CD4-positive, alpha-beta memory T cell (primary cell): ENCODE measurements around the gene EEPD1. TPM values are rescaled to one million over a fixed set of nuclear protein-coding genes. Genes with fewer than 3 reads are reported as not detected.

ENCODE experiments used
- CTCF ChIA-PET: fragments of 350-600 bp; sonication (Branson Sonifier 250); formaldehyde crosslinking; loops from one replicate; lab custom pipeline; 2021; ENCODE audit warnings: inconsistent platforms; ENCODE audit not compliant: partially characterized antibody; lab: Charles Lee
- POLR2A ChIA-PET: fragments of 350-600 bp; sonication (Branson Sonifier 250); formaldehyde crosslinking; loops from one replicate; lab custom pipeline; 2021; ENCODE audit not compliant: partially characterized antibody; lab: Charles Lee
- DNase-seq, 5 donors: peaks; one replicate each; pipeline versions ENCODE4 v3.0.0 to v3.0.0-alpha.2; 2020 to 2022; ENCODE audit warnings: mixed read lengths in 1 of 5
- H3K27ac ChIP-seq: one replicate; pipeline ENCODE4 v1.7.0; 2013; ENCODE audit warnings: low read depth, low read length
- H3K27me3 ChIP-seq: 2 replicates; pipeline ENCODE4 v1.7.0; 2013; ENCODE audit warnings: mild to moderate bottlenecking, low read length, moderate library complexity; ENCODE audit not compliant: insufficient read depth
- H3K36me3 ChIP-seq: 2 replicates; pipeline ENCODE4 v1.7.0; 2013; ENCODE audit warnings: mild to moderate bottlenecking, low read length, moderate library complexity; ENCODE audit not compliant: insufficient read depth
- H3K4me1 ChIP-seq: 2 replicates; pipeline ENCODE4 v1.7.0; 2013; ENCODE audit warnings: mild to moderate bottlenecking, low read length, moderate library complexity; ENCODE audit not compliant: insufficient read depth
- H3K4me3 ChIP-seq, 2 donors: one replicate each; pipeline ENCODE4 v1.7.0; 2013; ENCODE audit warnings: low read length in 2 of 2, mild to moderate bottlenecking in 1 of 2
- H3K9me3 ChIP-seq, 2 donors: one replicate each; pipeline ENCODE4 v1.7.0; 2013; ENCODE audit warnings: low read length in 2 of 2, control low read depth in 1 of 2; ENCODE audit not compliant: control insufficient read depth in 1 of 2
- H3K27ac Mint-ChIP-seq, 7 donors: one replicate each; pipeline ENCODE4 v1.8.0; 2020 to 2021; ENCODE audit warnings: mixed read lengths in 7 of 7, mild to moderate bottlenecking in 6 of 7, inconsistent platforms in 3 of 7, moderate library complexity in 3 of 7
- H3K27me3 Mint-ChIP-seq, 2 donors: one replicate each; pipeline ENCODE4 v1.8.0; 2020 to 2021; ENCODE audit warnings: mixed read lengths in 2 of 2
- H3K36me3 Mint-ChIP-seq, 2 donors: one replicate each; pipeline ENCODE4 v1.8.0; 2020 to 2021; ENCODE audit warnings: mixed read lengths in 2 of 2, inconsistent platforms in 1 of 2, mild to moderate bottlenecking in 1 of 2
- H3K4me1 Mint-ChIP-seq, 4 donors: one replicate each; pipeline ENCODE4 v1.8.0; 2020 to 2021; ENCODE audit warnings: mixed read lengths in 4 of 4, mild to moderate bottlenecking in 1 of 4
- H3K4me3 Mint-ChIP-seq, 8 donors: one replicate each; pipeline ENCODE4 v1.8.0; 2020 to 2021; ENCODE audit warnings: mixed read lengths in 8 of 8, mild to moderate bottlenecking in 7 of 8, moderate library complexity in 6 of 8, inconsistent platforms in 3 of 8
- H3K9me3 Mint-ChIP-seq, 8 donors: one replicate each; pipeline ENCODE4 v1.8.0; 2020 to 2021; ENCODE audit warnings: mixed read lengths in 8 of 8, mild to moderate bottlenecking in 5 of 8, inconsistent platforms in 3 of 8, moderate library complexity in 1 of 8
- intact Hi-C: fragments of 100-400 bp; cut with micrococcal nuclease; formaldehyde crosslinking; loops from one replicate; pipeline ENCODE4 v1.15.1; 2023
- polyA plus RNA-seq, 2 donors: library from polyadenylated mRNA; unstranded; fragments of 300-500 nt; fragmentation: Illumina TruSeq; gene quantifications; one replicate each; pipeline ENCODE4 v1.2.3, GENCODE V29; 2021
- total RNA-seq, 2 experiments: library from RNA; stranded (reverse); gene quantifications; one replicate each; pipeline ENCODE4 v1.2.3, GENCODE V29; 2021

Gene EEPD1
- total and polyA plus RNA-seq, 4 experiments from 2014 or later: 6.3 to 63.0 (median 25.2) TPM

GRCh38 chr7:36112969-36113368, 40.1 kb upstream of the EEPD1 start:
- ChIA-PET POLR2A (no interaction called here), CTCF (no interaction called here)
- DNase-seq: no peak

GRCh38 chr7:36114355-36114754, 38.7 kb upstream of the EEPD1 start:
- intact Hi-C loops: no loop called here
- H3K27me3 Mint-ChIP-seq: no peaks in the 10 kb centered on the region
- H3K36me3 Mint-ChIP-seq: no peaks in the 10 kb centered on the region
- ChIA-PET CTCF (interaction anchor here (2.0 to 2.2 kb wide), 2 partner anchors 11 to 174 kb away, joined by 9 to 10 read pairs; no protein-coding TSS in a partner anchor), POLR2A (interaction anchor here (1.5 kb wide), 1 partner anchor 16 kb away, joined by 3 read pairs; no protein-coding TSS in a partner anchor)
- no peak overlapping the region for H3K4me3 Mint-ChIP-seq
- peaks cover 33 to 45% (median 38%) of the 10 kb centered on the region in 4 donors for H3K4me1 Mint-ChIP-seq
- no peak overlapping the region for H3K27ac ChIP-seq
- H3K4me1 ChIP-seq: peaks cover 40% of the 10 kb centered on the region
- H3K27me3 ChIP-seq: no peaks in the 10 kb centered on the region
- H3K36me3 ChIP-seq: no peaks in the 10 kb centered on the region
- DNase-seq: no peak
- no peaks in the 10 kb centered on the region for H3K9me3 ChIP-seq
- H3K27ac Mint-ChIP-seq: no peak overlapping the region
- H3K4me3 ChIP-seq: no peak overlapping the region
- H3K9me3 Mint-ChIP-seq: peaks cover 0 to 3% (median 0%) of the 10 kb centered on the region in 8 donors

More at GRCh38 chr7:36112969-36113368, 40.1 kb upstream of the EEPD1 start:
- H3K27ac ChIP-seq: no peak overlapping the region
- Mint-ChIP-seq H3K27me3 (no peaks in the 10 kb centered on the region), H3K4me1 (peaks cover 27 to 36% (median 32%) of the 10 kb centered on the region in 4 donors), H3K27ac (peak overlapping the region in 1 of 7 donors; percentile 3), H3K9me3 (no peaks in the 10 kb centered on the region), H3K36me3 (no peaks in the 10 kb centered on the region), H3K4me3 (no peak overlapping the region)
- no peak overlapping the region for H3K4me3 ChIP-seq
- H3K27me3 ChIP-seq: no peaks in the 10 kb centered on the region
- peaks cover 34% of the 10 kb centered on the region for H3K4me1 ChIP-seq
- H3K36me3 ChIP-seq: no peaks in the 10 kb centered on the region
- intact Hi-C loops: no loop called here
- no peaks in the 10 kb centered on the region for H3K9me3 ChIP-seq

- ChIA-PET POLR2A (interaction anchor here (0.8 to 1.5 kb wide), 6 partner anchors 11 to 171 kb away, joined by 3 to 12 read pairs (median 4); no protein-coding TSS in a partner anchor), CTCF (interaction anchor here (0.7 to 2.2 kb wide), 5 partner anchors 10 to 172 kb away, joined by 3 to 10 read pairs (median 4); no protein-coding TSS in a partner anchor)
- no peaks in the 10 kb centered on the region for H3K9me3 ChIP-seq
- peaks cover 49% of the 10 kb centered on the region for H3K4me1 ChIP-seq
- no peaks in the 10 kb centered on the region for H3K27me3 ChIP-seq
- Mint-ChIP-seq H3K36me3 (no peaks in the 10 kb centered on the region), H3K27me3 (no peaks in the 10 kb centered on the region), H3K27ac (peak overlapping the region; percentile 28 to 95 (median 90)), H3K4me3 (peak overlapping the region in 7 of 8 donors; percentile 53 to 85 (median 73)), H3K9me3 (peaks cover 0 to 5% (median 0%) of the 10 kb centered on the region in 8 donors), H3K4me1 (peaks cover 37 to 53% (median 44%) of the 10 kb centered on the region in 4 donors)
- peak overlapping the region; percentile 17 for H3K27ac ChIP-seq
- H3K4me3 ChIP-seq: no peak overlapping the region
- H3K36me3 ChIP-seq: no peaks in the 10 kb centered on the region
- intact Hi-C loops: no loop called here
- peak in 1 of 5 donors; percentile 59 for DNase-seq
Measured at GRCh38 chr7:36115448-36116321, 37.4 kb upstream of the EEPD1 start.

- Histone ChIP-seq H3K36me3 (no peaks in the 10 kb centered on the region), H3K4me3 (peak overlapping the region in 1 of 2 donors; percentile 3), H3K9me3 (no peaks in the 10 kb centered on the region), H3K27ac (peak overlapping the region; percentile 17), H3K27me3 (no peaks in the 10 kb centered on the region), H3K4me1 (peaks cover 51% of the 10 kb centered on the region)
- peak overlapping the region; percentile 28 to 95 (median 90) for H3K27ac Mint-ChIP-seq
- peaks cover 2 to 13% (median 7%) of the 10 kb centered on the region in 8 donors for H3K9me3 Mint-ChIP-seq
- H3K27me3 Mint-ChIP-seq: no peaks in the 10 kb centered on the region
- H3K4me3 Mint-ChIP-seq: peak overlapping the region in 7 of 8 donors; percentile 47 to 85 (median 73)
- DNase-seq: peak in 3 of 5 donors; percentile 19 to 31 (median 24)
- H3K4me1 Mint-ChIP-seq: peaks cover 39 to 58% (median 48%) of the 10 kb centered on the region in 4 donors
- peaks cover 0 to 3% of the 10 kb centered on the region in 2 donors for H3K36me3 Mint-ChIP-seq
- intact Hi-C loops: no loop called here
- CTCF ChIA-PET: interaction anchor here (0.7 to 2.2 kb wide), 7 partner anchors 9 to 172 kb away, joined by 3 to 10 read pairs (median 6); no protein-coding TSS in a partner anchor
- POLR2A ChIA-PET: interaction anchor here (0.8 to 1.7 kb wide), 6 partner anchors 51 to 316 kb away, joined by 3 to 12 read pairs (median 4); no protein-coding TSS in a partner anchor
Measured at GRCh38 chr7:36116347-36117202, 36.5 kb upstream of the EEPD1 start.

GRCh38 chr7:36117203-36117840, 35.7 kb upstream of the EEPD1 start:
- Histone ChIP-seq H3K27ac (no peak overlapping the region), H3K36me3 (no peaks in the 10 kb centered on the region), H3K9me3 (no peaks in the 10 kb centered on the region), H3K4me1 (peaks cover 51% of the 10 kb centered on the region), H3K27me3 (no peaks in the 10 kb centered on the region), H3K4me3 (no peak overlapping the region)
- no peak for DNase-seq
- Mint-ChIP-seq H3K36me3 (peaks cover under 1 to 6% of the 10 kb centered on the region in 2 donors), H3K9me3 (peaks cover 2 to 20% (median 12%) of the 10 kb centered on the region in 8 donors), H3K27ac (peak overlapping the region; percentile 28 to 95 (median 90)), H3K27me3 (no peaks in the 10 kb centered on the region), H3K4me3 (peak overlapping the region in 7 of 8 donors; percentile 47 to 85 (median 73)), H3K4me1 (peaks cover 39 to 58% (median 48%) of the 10 kb centered on the region in 4 donors)
- POLR2A ChIA-PET: interaction anchor here (0.7 to 1.7 kb wide), 5 partner anchors 81 to 317 kb away, joined by 3 to 6 read pairs (median 3); no protein-coding TSS in a partner anchor
- intact Hi-C loops: no loop called here
- CTCF ChIA-PET: interaction anchor here (1.0 to 1.6 kb wide), 4 partner anchors 10 to 175 kb away, joined by 3 to 6 read pairs (median 5); no protein-coding TSS in a partner anchor

- Mint-ChIP-seq H3K4me1 (peaks cover 39 to 58% (median 46%) of the 10 kb centered on the region in 4 donors), H3K4me3 (peak overlapping the region in 2 of 8 donors; percentile 20 to 33), H3K36me3 (peaks cover 5 to 8% of the 10 kb centered on the region in 2 donors), H3K9me3 (peaks cover 2 to 29% (median 17%) of the 10 kb centered on the region in 8 donors), H3K27ac (peak overlapping the region in 2 of 7 donors; percentile 44 to 52), H3K27me3 (no peaks in the 10 kb centered on the region)
- Histone ChIP-seq H3K27me3 (no peaks in the 10 kb centered on the region), H3K4me1 (peaks cover 51% of the 10 kb centered on the region), H3K9me3 (no peaks in the 10 kb centered on the region), H3K36me3 (no peaks in the 10 kb centered on the region), H3K27ac (no peak overlapping the region), H3K4me3 (no peak overlapping the region)
- ChIA-PET POLR2A (interaction anchor here (1.3 to 1.7 kb wide), 3 partner anchors 168 to 318 kb away, joined by 3 to 6 read pairs (median 5); no protein-coding TSS in a partner anchor), CTCF (interaction anchor here (1.0 to 1.6 kb wide), 3 partner anchors 12 to 174 kb away, joined by 3 to 6 read pairs (median 6); no protein-coding TSS in a partner anchor)
- no peak for DNase-seq
- intact Hi-C loops: no loop called here
Measured at GRCh38 chr7:36118344-36118743, 34.7 kb upstream of the EEPD1 start.
